SK-N-SH (cell line): ENCODE measurements around the gene CREB3L4. TPM values are rescaled to one million over a fixed set of nuclear protein-coding genes. Genes with fewer than 3 reads are reported as not detected.

Experiments used
- CTCF ChIA-PET: fragments of 300-600, 350-600 bp; formaldehyde crosslinking; extraction: SDS; loops from one replicate; lab custom pipeline; 2021; lab: Yijun Ruan, JAX
- POLR2A ChIA-PET: fragments of 350-600 bp; sonication (Branson Sonifier 250); formaldehyde crosslinking; extraction: SDS; loops from one replicate; lab custom pipeline; 2020; ENCODE audit warnings: antibody characterized with exemption, inconsistent platforms; lab: Yijun Ruan, JAX
- DNase-seq: peaks from one replicate; pipeline ENCODE4 v3.0.0; 2012
- H2AFZ ChIP-seq: fragments of 200-600 bp; sonication (generic); 2 replicates; pipeline ENCODE4 v1.8.1; 2016; ENCODE audit warnings: antibody characterized with exemption, mild to moderate bottlenecking, low read depth
- H3F3A ChIP-seq: fragments of 200-600 bp; sonication (generic); replicated peaks from 2 replicates; pipeline ENCODE3; 2016; ENCODE audit warnings: antibody characterized with exemption, mild to moderate bottlenecking; ENCODE audit not compliant: insufficient read depth
- H3K27ac ChIP-seq, 2 experiments: fragments of 200-500 bp in 1 of 2; fragments of 200-600 bp in 1 of 2; sonication (Bioruptor generic) in 1 of 2; sonication (generic), shearing (Covaris generic) in 1 of 2; 2 replicates each; pipeline versions ENCODE4 v1.5.1 to v1.6.1; 2014 to 2016; ENCODE audit warnings: low read depth in 2 of 2, inconsistent platforms in 1 of 2, low read length in 1 of 2, mild to moderate bottlenecking in 1 of 2, mixed read lengths in 1 of 2
- H3K27me3 ChIP-seq: fragments of 200-600 bp; sonication (generic), shearing (Covaris generic); 2 replicates; pipeline ENCODE4 v1.6.1; 2016; ENCODE audit warnings: mixed run types; ENCODE audit not compliant: insufficient read depth
- H3K36me3 ChIP-seq, 2 experiments: fragments of 200-500 bp in 1 of 2; fragments of 200-600 bp in 1 of 2; sonication (Bioruptor generic) in 1 of 2; sonication (generic) in 1 of 2; replicated peaks in 1 of 2; 2 replicates each; pipeline versions ENCODE3 to v1.5.1; 2014 to 2016; ENCODE audit warnings: low read length in 1 of 2, mild to moderate bottlenecking in 1 of 2; ENCODE audit not compliant: insufficient read depth in 2 of 2, control insufficient read depth in 1 of 2
- H3K4me1 ChIP-seq, 2 experiments: fragments of 200-500 bp in 1 of 2; fragments of 200-600 bp in 1 of 2; sonication (Bioruptor generic) in 1 of 2; sonication (generic), shearing (Covaris generic) in 1 of 2; 2 replicates each; pipeline versions ENCODE4 v1.5.1 to v1.6.1; 2014 to 2016; ENCODE audit warnings: low read depth in 1 of 2, low read length in 1 of 2, mixed run types in 1 of 2; ENCODE audit not compliant: insufficient read depth in 2 of 2, control insufficient read depth in 1 of 2
- H3K4me2 ChIP-seq: fragments of 200-600 bp; sonication (generic), shearing (Covaris generic); 2 replicates; pipeline ENCODE4 v1.6.1; 2017; ENCODE audit warnings: mixed run types
- H3K4me3 ChIP-seq, 2 experiments: fragments of 200-500 bp in 1 of 2; fragments of 200-600 bp in 1 of 2; sonication (Bioruptor generic) in 1 of 2; sonication (generic), shearing (Covaris generic) in 1 of 2; 2 replicates each; pipeline versions ENCODE4 v1.5.1 to v1.8.1; 2014 to 2016; ENCODE audit warnings: low read depth in 2 of 2, inconsistent platforms in 1 of 2, low read length in 1 of 2, mild to moderate bottlenecking in 1 of 2, mixed read lengths in 1 of 2, moderate library complexity in 1 of 2
- H3K79me2 ChIP-seq: fragments of 200-600 bp; sonication (generic); 2 replicates; pipeline ENCODE4 v1.8.1; 2017; ENCODE audit warnings: mild to moderate bottlenecking; ENCODE audit not compliant: insufficient read depth
- H3K9ac ChIP-seq: fragments of 200-600 bp; sonication (generic); 2 replicates; pipeline ENCODE4 v1.6.1; 2017; ENCODE audit warnings: mixed run types
- H3K9me2 ChIP-seq: fragments of 200-600 bp; sonication (generic); 2 replicates; pipeline ENCODE4 v1.6.1; 2017; ENCODE audit warnings: mixed run types
- H3K9me3 ChIP-seq: fragments of 200-600 bp; sonication (generic); 2 replicates; pipeline ENCODE4 v1.6.1; 2017; ENCODE audit warnings: mixed run types, mild to moderate bottlenecking, moderate library complexity
- H4K20me1 ChIP-seq: fragments of 200-600 bp; sonication (generic); 2 replicates; pipeline ENCODE4 v1.6.1; 2017; ENCODE audit warnings: mild to moderate bottlenecking, mixed run types; ENCODE audit not compliant: insufficient read depth
- FOSL2 ChIP-seq: IDR thresholded peaks from 2 replicates; pipeline ENCODE4 v1.4.0; 2012; ENCODE audit warnings: low read depth, mild to moderate bottlenecking, moderate library complexity, borderline replicate concordance
- FOXJ3 ChIP-seq: sonication (generic); formaldehyde crosslinking; IDR thresholded peaks from 2 replicates; pipeline ENCODE4 v1.5.1; 2020; ENCODE audit warnings: mild to moderate bottlenecking, missing genetic modification reagents
- FOXM1 ChIP-seq: IDR thresholded peaks from 2 replicates; pipeline ENCODE4 v1.4.0; 2012; ENCODE audit warnings: low read depth, mild to moderate bottlenecking
- GATA2 ChIP-seq: sonication (generic); formaldehyde crosslinking; IDR thresholded peaks from 2 replicates; pipeline ENCODE4 v1.5.0; 2020; ENCODE audit warnings: mild to moderate bottlenecking, missing genetic modification reagents
- IRF3 ChIP-seq: fragments of 150-350 bp; IDR thresholded peaks from 2 replicates; pipeline ENCODE4 v1.6.1; 2016; ENCODE audit warnings: mild to moderate bottlenecking, low read depth, low read length
- JUND ChIP-seq: IDR thresholded peaks from 2 replicates; pipeline ENCODE4 v1.4.0; 2012
- MEF2A ChIP-seq: IDR thresholded peaks from 2 replicates; pipeline ENCODE4 v1.4.0; 2012; ENCODE audit warnings: low read depth, borderline replicate concordance
- MXI1 ChIP-seq: IDR thresholded peaks from 2 replicates; pipeline ENCODE4 v1.6.1; 2012; ENCODE audit warnings: mild to moderate bottlenecking, low read depth, low read length, improper control_type of control experiment
- NFIC ChIP-seq: IDR thresholded peaks from 2 replicates; pipeline ENCODE4 v1.4.0; 2012; ENCODE audit warnings: borderline replicate concordance
- POLR2AphosphoS5 ChIP-seq: IDR thresholded peaks from 2 replicates; pipeline ENCODE4 v1.6.1; 2012; ENCODE audit warnings: low read depth, low read length
- RAD21 ChIP-seq: IDR thresholded peaks from 2 replicates; pipeline ENCODE4 v1.6.1; 2012; ENCODE audit warnings: mild to moderate bottlenecking, low read length
- REST ChIP-seq: IDR thresholded peaks from 2 replicates; pipeline ENCODE4 v1.6.1; 2012; ENCODE audit warnings: mild to moderate bottlenecking, low read depth, low read length, moderate library complexity
- RXRA ChIP-seq: IDR thresholded peaks from 2 replicates; pipeline ENCODE4 v1.4.0; 2012; ENCODE audit warnings: low read depth, mild to moderate bottlenecking, borderline replicate concordance
- SIN3A ChIP-seq: IDR thresholded peaks from 2 replicates; pipeline ENCODE4 v1.6.1; 2012; ENCODE audit warnings: low read depth, mild to moderate bottlenecking, low read length, moderate library complexity, borderline replicate concordance
- SMC3 ChIP-seq: IDR thresholded peaks from 2 replicates; pipeline ENCODE4 v1.6.1; 2012; ENCODE audit warnings: low read depth, low read length, improper control_type of control experiment
- TAF1 ChIP-seq: IDR thresholded peaks from 2 replicates; pipeline ENCODE4 v1.6.1; 2012; ENCODE audit warnings: low read depth, mild to moderate bottlenecking, low read length, moderate library complexity, borderline replicate concordance
- WGBS: methylation state at CpG from one replicate; pipeline ENCODE4 v1.1.6; 2017; ENCODE audit warnings: low lambda C conversion rate; 5-methylcytosine and 5-hydroxymethylcytosine counted together
- polyA plus RNA-seq, 3 experiments: library from polyadenylated mRNA; depleted of rRNA; stranded (reverse); fragments of >200 nt; gene quantifications; 2 replicates each; pipeline ENCODE4 v1.2.3, GENCODE V29; 2012
- TF ChIP-seq, protein P1 (sequence below): IDR thresholded peaks from 2 replicates; pipeline ENCODE4 v1.4.0; 2012; ENCODE audit warnings: low read depth, borderline replicate concordance
- TF ChIP-seq, protein P2 (sequence below): IDR thresholded peaks from 2 replicates; pipeline ENCODE4; 2012
- TF ChIP-seq, protein P3 (sequence below): IDR thresholded peaks from 2 replicates; pipeline ENCODE4 v1.4.0; 2012; ENCODE audit warnings: low read depth
- TF ChIP-seq, protein P4 (sequence below): IDR thresholded peaks from 2 replicates; pipeline ENCODE4 v1.4.0; 2012; ENCODE audit warnings: low read depth, borderline replicate concordance
- TF ChIP-seq, protein P5 (sequence below): fragments of 150-350 bp; IDR thresholded peaks from 2 replicates; pipeline ENCODE4 v1.6.1; 2017; ENCODE audit warnings: antibody characterized with exemption, low read length, low read depth, borderline replicate concordance

The CREB3L4 gene
- polyA plus RNA-seq, 1 of the 3 experiments (the other 2 are of a cell fraction) = 12.8 TPM

GRCh38 chr1:153944827-153945117 lies 22.9 kb upstream of the CREB3L4 start (continued):
- TF ChIP-seq, protein P1, sequence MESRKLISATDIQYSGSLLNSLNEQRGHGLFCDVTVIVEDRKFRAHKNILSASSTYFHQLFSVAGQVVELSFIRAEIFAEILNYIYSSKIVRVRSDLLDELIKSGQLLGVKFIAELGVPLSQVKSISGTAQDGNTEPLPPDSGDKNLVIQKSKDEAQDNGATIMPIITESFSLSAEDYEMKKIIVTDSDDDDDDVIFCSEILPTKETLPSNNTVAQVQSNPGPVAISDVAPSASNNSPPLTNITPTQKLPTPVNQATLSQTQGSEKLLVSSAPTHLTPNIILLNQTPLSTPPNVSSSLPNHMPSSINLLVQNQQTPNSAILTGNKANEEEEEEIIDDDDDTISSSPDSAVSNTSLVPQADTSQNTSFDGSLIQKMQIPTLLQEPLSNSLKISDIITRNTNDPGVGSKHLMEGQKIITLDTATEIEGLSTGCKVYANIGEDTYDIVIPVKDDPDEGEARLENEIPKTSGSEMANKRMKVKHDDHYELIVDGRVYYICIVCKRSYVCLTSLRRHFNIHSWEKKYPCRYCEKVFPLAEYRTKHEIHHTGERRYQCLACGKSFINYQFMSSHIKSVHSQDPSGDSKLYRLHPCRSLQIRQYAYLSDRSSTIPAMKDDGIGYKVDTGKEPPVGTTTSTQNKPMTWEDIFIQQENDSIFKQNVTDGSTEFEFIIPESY = no peak
- TF ChIP-seq SIN3A = no peak

- DNase-seq = peak; percentile 49
- Histone ChIP-seq H4K20me1 (no peaks in the 10 kb centered on the region), H3K9me3 (no peaks in the 10 kb centered on the region), H3K27me3 (no peaks in the 10 kb centered on the region), H3K9me2 (no peaks in the 10 kb centered on the region), H3K4me1 (peaks cover 3 to 17% of the 10 kb centered on the region in 2 experiments; a peak in 2 of 4 replicates), H3K4me2 (peak overlapping the region; percentile 95), H3K4me3 (peak overlapping the region; percentile 85 to 91), H3K79me2 (peaks cover 30% of the 10 kb centered on the region), H3F3A (peaks cover 7% of the 10 kb centered on the region), H2AFZ (peak overlapping the region; percentile 44), H3K27ac (peak overlapping the region; percentile 60 to 89), H3K9ac (peak overlapping the region; percentile 80), H3K36me3 (peaks cover 10 to 50% of the 10 kb centered on the region in 2 experiments)
- CTCF ChIA-PET = interaction anchor here (0.7 to 5.1 kb wide), 24 partner anchors 11 to 151 kb away, joined by 3 to 51 read pairs (median 7); partner anchors contain the start of genes CREB3L4, CRTC2, GATAD2B and JTB
- POLR2A ChIA-PET = interaction anchor here (0.6 to 1.9 kb wide), 3 partner anchors 45 to 67 kb away, joined by 3 to 9 read pairs (median 3); partner anchors contain the start of gene RPS27
- 63% methylated on average over 9 of the region's 12 CpGs for WGBS
- TF ChIP-seq REST = no peak
- TF ChIP-seq NFIC = no peak
- TF ChIP-seq RXRA = no peak
- no peak for TF ChIP-seq FOSL2
- TF ChIP-seq IRF3 = no peak
- no peak for TF ChIP-seq FOXJ3 (CRISPR knock-in tag)
- TF ChIP-seq, protein P2, sequence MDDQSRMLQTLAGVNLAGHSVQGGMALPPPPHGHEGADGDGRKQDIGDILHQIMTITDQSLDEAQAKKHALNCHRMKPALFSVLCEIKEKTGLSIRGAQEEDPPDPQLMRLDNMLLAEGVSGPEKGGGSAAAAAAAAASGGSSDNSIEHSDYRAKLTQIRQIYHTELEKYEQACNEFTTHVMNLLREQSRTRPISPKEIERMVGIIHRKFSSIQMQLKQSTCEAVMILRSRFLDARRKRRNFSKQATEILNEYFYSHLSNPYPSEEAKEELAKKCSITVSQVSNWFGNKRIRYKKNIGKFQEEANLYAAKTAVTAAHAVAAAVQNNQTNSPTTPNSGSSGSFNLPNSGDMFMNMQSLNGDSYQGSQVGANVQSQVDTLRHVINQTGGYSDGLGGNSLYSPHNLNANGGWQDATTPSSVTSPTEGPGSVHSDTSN = no peak
- TF ChIP-seq JUND = no peak
- no peak for TF ChIP-seq MEF2A
- TF ChIP-seq, protein P3, sequence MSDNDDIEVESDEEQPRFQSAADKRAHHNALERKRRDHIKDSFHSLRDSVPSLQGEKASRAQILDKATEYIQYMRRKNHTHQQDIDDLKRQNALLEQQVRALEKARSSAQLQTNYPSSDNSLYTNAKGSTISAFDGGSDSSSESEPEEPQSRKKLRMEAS = no peak
- TF ChIP-seq TAF1 = no peak
- TF ChIP-seq FOXM1 = no peak
- TF ChIP-seq RAD21 = no peak
- TF ChIP-seq, protein P4, sequence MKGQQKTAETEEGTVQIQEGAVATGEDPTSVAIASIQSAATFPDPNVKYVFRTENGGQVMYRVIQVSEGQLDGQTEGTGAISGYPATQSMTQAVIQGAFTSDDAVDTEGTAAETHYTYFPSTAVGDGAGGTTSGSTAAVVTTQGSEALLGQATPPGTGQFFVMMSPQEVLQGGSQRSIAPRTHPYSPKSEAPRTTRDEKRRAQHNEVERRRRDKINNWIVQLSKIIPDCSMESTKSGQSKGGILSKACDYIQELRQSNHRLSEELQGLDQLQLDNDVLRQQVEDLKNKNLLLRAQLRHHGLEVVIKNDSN = no peak
- TF ChIP-seq POLR2AphosphoS5 = no peak
- no peak for TF ChIP-seq GATA2 (CRISPR knock-in tag)
- TF ChIP-seq MXI1 = no peak
- TF ChIP-seq, protein P5, sequence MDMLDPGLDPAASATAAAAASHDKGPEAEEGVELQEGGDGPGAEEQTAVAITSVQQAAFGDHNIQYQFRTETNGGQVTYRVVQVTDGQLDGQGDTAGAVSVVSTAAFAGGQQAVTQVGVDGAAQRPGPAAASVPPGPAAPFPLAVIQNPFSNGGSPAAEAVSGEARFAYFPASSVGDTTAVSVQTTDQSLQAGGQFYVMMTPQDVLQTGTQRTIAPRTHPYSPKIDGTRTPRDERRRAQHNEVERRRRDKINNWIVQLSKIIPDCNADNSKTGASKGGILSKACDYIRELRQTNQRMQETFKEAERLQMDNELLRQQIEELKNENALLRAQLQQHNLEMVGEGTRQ = no peak
- TF ChIP-seq SMC3 = no peak
Measured at GRCh38 chr1:153945131-153945794, 22.4 kb upstream of the CREB3L4 start.
